Breast epithelium (tissue), 4 donors: ENCODE data around the gene FHOD1. TPM values are rescaled to one million over a fixed set of nuclear protein-coding genes. Genes with fewer than 3 reads are reported as not detected.

ENCODE experiments used
- DNase-seq, 2 donors: peaks; one replicate each; pipeline ENCODE4 v3.0.0-alpha.2; 2019; ENCODE audit warnings: low spot score in 2 of 2
- H3K27ac ChIP-seq, 2 donors: fragments of 200-600 bp; sonication (generic) in 1 of 2; one replicate each; pipeline ENCODE4 v1.5.1; 2016 to 2019; ENCODE audit warnings: mild to moderate bottlenecking in 1 of 2
- H3K27me3 ChIP-seq, 2 donors: fragments of 200-600 bp; sonication (generic) in 1 of 2; one replicate each; pipeline versions ENCODE4 v1.5.1 to v1.6.0; 2017 to 2019; ENCODE audit warnings: control low read depth in 1 of 2, mild to moderate bottlenecking in 1 of 2
- H3K36me3 ChIP-seq: fragments of 200-600 bp; one replicate; pipeline ENCODE4 v1.5.1; 2019
- H3K4me1 ChIP-seq, 2 donors: fragments of 200-600 bp; sonication (generic); one replicate each; pipeline ENCODE4 v1.5.1; 2016 to 2019; ENCODE audit warnings: control low read depth in 1 of 2
- H3K4me3 ChIP-seq, 3 donors: fragments of 200-600 bp; sonication (generic); 1 replicate in 2 of 3; 2 replicates in 1 of 3; pipeline ENCODE4 v1.5.1; 2016 to 2019; ENCODE audit warnings: mild to moderate bottlenecking in 3 of 3, moderate library complexity in 2 of 3
- H3K9me3 ChIP-seq, 2 donors: fragments of 200-600 bp; sonication (generic) in 1 of 2; one replicate each; pipeline ENCODE4 v1.5.1; 2016 to 2019; ENCODE audit warnings: control low read depth in 1 of 2
- POLR2A ChIP-seq: fragments of 450-650 bp; IDR thresholded peaks from one replicate; pipeline ENCODE4 v1.6.1; 2016; ENCODE audit warnings: antibody characterized with exemption, mild to moderate bottlenecking, moderate library complexity
- POLR2AphosphoS5 ChIP-seq, 3 donors: sonication (generic); formaldehyde crosslinking; IDR thresholded peaks; one replicate each; pipeline ENCODE4 v1.6.1; 2017; ENCODE audit warnings: antibody characterized with exemption in 3 of 3
- intact Hi-C: fragments of 100-400 bp; cut with DNase I; formaldehyde crosslinking; loops from one replicate; pipeline ENCODE4 v1.15.1; 2023; ENCODE audit warnings: low total_unique reads
- total RNA-seq, 3 donors: library from RNA; depleted of rRNA; stranded (reverse); fragments of >200 nt; gene quantifications; one replicate each; pipeline ENCODE4 v1.1.0, GENCODE V29; 2016
- TF ChIP-seq, protein P1 (sequence below), 3 donors: fragments of 450-650 bp; IDR thresholded peaks; one replicate each; pipeline ENCODE4 v1.5.1; 2016 to 2017; ENCODE audit warnings: antibody characterized with exemption in 3 of 3, mild to moderate bottlenecking in 3 of 3, moderate library complexity in 3 of 3

FHOD1 gene
- total RNA-seq, 3 donors from 2014 or later: 19.3 to 25.9 (median 22.6) TPM

DNA sequence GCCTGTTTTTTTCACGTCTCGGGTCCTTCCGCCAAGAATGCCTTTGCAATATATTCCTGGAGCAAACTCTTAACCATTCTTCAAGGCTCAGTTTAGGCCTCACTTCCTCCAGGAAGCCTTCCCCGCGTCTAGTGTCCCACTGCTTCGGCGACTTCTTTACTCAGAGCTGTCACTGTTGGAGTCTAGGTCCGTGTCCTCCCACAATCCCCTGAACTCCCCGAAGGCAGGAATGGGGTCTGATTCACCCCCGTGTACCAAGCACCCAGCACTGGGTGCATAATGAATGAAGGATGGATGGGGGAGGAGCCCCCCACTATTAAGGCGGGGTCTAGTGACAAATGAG is 64.0 kb downstream of the FHOD1 start:
- TF ChIP-seq, protein P1, sequence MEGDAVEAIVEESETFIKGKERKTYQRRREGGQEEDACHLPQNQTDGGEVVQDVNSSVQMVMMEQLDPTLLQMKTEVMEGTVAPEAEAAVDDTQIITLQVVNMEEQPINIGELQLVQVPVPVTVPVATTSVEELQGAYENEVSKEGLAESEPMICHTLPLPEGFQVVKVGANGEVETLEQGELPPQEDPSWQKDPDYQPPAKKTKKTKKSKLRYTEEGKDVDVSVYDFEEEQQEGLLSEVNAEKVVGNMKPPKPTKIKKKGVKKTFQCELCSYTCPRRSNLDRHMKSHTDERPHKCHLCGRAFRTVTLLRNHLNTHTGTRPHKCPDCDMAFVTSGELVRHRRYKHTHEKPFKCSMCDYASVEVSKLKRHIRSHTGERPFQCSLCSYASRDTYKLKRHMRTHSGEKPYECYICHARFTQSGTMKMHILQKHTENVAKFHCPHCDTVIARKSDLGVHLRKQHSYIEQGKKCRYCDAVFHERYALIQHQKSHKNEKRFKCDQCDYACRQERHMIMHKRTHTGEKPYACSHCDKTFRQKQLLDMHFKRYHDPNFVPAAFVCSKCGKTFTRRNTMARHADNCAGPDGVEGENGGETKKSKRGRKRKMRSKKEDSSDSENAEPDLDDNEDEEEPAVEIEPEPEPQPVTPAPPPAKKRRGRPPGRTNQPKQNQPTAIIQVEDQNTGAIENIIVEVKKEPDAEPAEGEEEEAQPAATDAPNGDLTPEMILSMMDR (IDR thresholded peaks at IDR 0.05): no peak
- no peak for TF ChIP-seq POLR2A
- no peak for TF ChIP-seq POLR2AphosphoS5 (IDR thresholded peaks at IDR 0.05)
- H3K36me3 ChIP-seq: no peaks in the 10 kb centered on the region
- DNase-seq: no peak
- no peaks in the 10 kb centered on the region for H3K27me3 ChIP-seq
- no peaks in the 10 kb centered on the region for H3K9me3 ChIP-seq
- H3K4me1 ChIP-seq: peaks cover 7 to 9% of the 10 kb centered on the region in 2 donors
- H3K4me3 ChIP-seq: peak overlapping the region; percentile 76 to 82 (median 78)
- intact Hi-C loops: no loop called here
- H3K27ac ChIP-seq: peak overlapping the region; percentile 99

DNA sequence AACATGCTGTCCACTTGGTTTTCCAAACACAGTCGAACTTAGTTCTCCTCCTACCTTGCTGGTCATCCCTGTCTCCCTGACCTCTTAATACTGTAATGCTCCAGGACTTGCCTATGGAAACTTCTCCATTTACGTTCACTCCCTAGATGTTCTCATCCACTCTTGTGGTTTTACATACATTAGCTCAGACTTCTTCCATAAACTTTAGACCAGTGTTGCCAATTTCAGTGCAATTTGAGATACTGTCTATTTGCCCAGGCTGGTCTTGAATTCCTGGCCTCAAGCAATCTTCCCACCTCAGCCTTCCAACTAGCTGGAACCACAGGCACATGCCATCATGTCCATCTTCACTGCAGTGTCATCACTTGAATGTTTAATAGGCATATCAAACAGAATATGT is 65.0 kb downstream of the FHOD1 start:
- H3K27ac ChIP-seq: no peak overlapping the region
- intact Hi-C loops: no loop called here
- H3K27me3 ChIP-seq: no peaks in the 10 kb centered on the region
- no peaks in the 10 kb centered on the region for H3K36me3 ChIP-seq
- DNase-seq: no peak
- H3K4me1 ChIP-seq: peaks cover 7 to 14% of the 10 kb centered on the region in 2 donors
- TF ChIP-seq POLR2AphosphoS5 (IDR thresholded peaks at IDR 0.05): no peak
- TF ChIP-seq POLR2A: no peak
- TF ChIP-seq, protein P1 (IDR thresholded peaks at IDR 0.05): no peak
- H3K4me3 ChIP-seq: no peak overlapping the region
- no peaks in the 10 kb centered on the region for H3K9me3 ChIP-seq

DNA sequence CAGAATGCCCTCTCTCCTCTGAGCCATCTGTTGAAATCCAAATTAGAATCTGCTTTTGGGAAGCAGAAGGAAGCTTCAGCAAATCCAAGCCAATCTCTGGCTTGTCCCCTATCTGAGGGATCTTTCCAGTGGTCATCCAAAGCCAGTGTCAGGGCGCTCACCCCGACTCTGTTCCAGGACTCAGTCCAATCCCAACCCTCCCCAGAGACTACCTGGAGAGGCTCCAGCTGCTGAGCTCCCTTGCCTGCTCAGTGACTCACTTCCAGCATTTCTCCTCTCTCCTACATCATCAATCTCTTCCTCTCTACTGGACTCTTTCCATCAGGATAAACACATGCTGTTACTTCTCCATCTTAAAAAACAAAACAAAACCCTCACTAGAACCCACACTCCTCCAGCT is 65.9 kb downstream of the FHOD1 start:
- no peak for DNase-seq

DNA sequence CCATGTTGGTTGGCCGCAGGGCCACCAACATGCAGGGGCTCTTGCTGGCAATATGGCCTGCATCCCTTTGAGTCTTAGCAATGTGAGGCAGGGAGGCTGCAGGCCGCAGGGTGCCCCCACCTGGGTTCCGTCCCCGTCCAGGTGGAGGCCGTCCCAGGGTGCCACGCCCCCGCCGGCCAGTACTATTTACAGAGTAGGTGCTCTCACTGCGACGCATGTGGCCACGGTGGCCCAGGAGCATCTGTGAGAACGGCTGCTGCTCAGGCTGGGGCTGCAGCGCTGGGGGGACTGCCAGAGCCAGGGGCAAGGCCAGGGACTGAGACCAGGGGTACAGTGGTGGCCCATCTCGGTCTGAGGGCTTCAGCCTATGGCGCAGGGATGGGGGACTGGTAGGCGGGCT is 67.1 kb downstream of the FHOD1 start:
- Histone ChIP-seq H3K27ac (no peak overlapping the region), H3K4me3 (no peak overlapping the region), H3K36me3 (no peaks in the 10 kb centered on the region), H3K4me1 (peaks cover 4 to 14% of the 10 kb centered on the region in 2 donors), H3K9me3 (no peaks in the 10 kb centered on the region), H3K27me3 (no peaks in the 10 kb centered on the region)
- no peak for DNase-seq
- TF ChIP-seq POLR2AphosphoS5 (IDR thresholded peaks at IDR 0.05): no peak
- no peak for TF ChIP-seq POLR2A
- TF ChIP-seq, protein P1 (IDR thresholded peaks at IDR 0.05): no peak
- intact Hi-C loops: no loop called here

More for the DNA sequence above, 65.9 kb downstream of the FHOD1 start:
- intact Hi-C loops: loop anchor here (1.0 kb wide), 1 partner anchor 28 kb away; no protein-coding TSS in a partner anchor
- Histone ChIP-seq H3K4me1 (peaks cover 7 to 14% of the 10 kb centered on the region in 2 donors), H3K27ac (peak overlapping the region in 1 of 2 donors; percentile 82), H3K9me3 (no peaks in the 10 kb centered on the region), H3K27me3 (no peaks in the 10 kb centered on the region), H3K4me3 (no peak overlapping the region), H3K36me3 (no peaks in the 10 kb centered on the region)
- TF ChIP-seq, protein P1 (IDR thresholded peaks at IDR 0.05): no peak
- TF ChIP-seq POLR2AphosphoS5 (IDR thresholded peaks at IDR 0.05): no peak
- no peak for TF ChIP-seq POLR2A

DNA sequence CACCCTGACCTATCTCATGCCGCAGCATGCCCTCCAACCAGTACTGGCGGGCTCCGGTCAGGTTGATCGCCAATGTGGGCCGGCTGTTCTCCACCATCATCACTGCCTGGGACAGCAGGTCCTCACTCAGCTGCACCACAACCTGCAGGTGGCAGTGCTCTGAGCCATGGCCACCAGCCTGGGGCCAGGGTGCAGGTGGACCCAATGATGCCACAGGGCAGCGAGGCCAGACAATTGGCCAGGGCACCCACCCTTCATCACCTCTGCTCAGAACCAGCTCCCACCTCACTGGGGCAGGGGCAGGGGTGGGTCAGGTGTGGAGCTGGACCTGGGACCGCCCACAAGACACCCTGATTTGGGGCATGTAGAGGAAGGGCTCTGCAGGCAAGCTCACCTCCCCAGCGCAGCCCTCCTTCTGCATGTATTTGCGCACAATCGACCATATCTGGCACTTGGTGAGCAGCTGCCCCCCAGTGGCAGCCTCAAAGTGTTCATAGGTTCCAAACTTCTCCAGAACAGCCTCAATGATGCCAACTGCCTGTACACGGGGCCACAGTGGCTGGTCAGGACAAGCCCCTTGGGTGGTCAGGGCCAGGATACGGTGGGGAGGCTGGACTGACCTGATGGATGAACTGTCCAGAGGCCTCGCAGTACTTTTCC is 67.7 kb downstream of the FHOD1 start:
- Histone ChIP-seq H3K27me3 (no peaks in the 10 kb centered on the region), H3K9me3 (no peaks in the 10 kb centered on the region), H3K4me3 (no peak overlapping the region), H3K27ac (peak overlapping the region in 1 of 2 donors; percentile 76), H3K36me3 (no peaks in the 10 kb centered on the region), H3K4me1 (peaks cover 3 to 11% of the 10 kb centered on the region in 2 donors)
- intact Hi-C loops: loop anchor here (10.0 kb wide), 1 partner anchor 235 kb away; the partner anchor contains the start of gene ZDHHC1
- no peak for TF ChIP-seq POLR2A
- no peak for TF ChIP-seq POLR2AphosphoS5 (IDR thresholded peaks at IDR 0.05)
- TF ChIP-seq, protein P1 (IDR thresholded peaks at IDR 0.05): no peak
- no peak for DNase-seq

Other genes with a start within 250 kb of the FHOD1 start
- gene CBFB, start 218.3 kb downstream of the FHOD1 start, total RNA-seq: 10 to 100 TPM; 48.5 to 69.1 (median 52.3) TPM
- gene PHAF1, start 137.5 kb downstream of the FHOD1 start, total RNA-seq: 10 to 100 TPM; 17.8 to 31.8 (median 27.1) TPM
- gene B3GNT9, start 96.5 kb downstream of the FHOD1 start, total RNA-seq: 10 to 100 TPM in 2 of 3 donors, 1 to 10 TPM in 1; 7.8 to 13.3 (median 11.1) TPM
- 10 to 100 TPM; 35.1 to 42.6 (median 36.4) TPM for gene TRADD, start 87.6 kb downstream of the FHOD1 start, total RNA-seq
- gene FBXL8, start 87.5 kb downstream of the FHOD1 start, total RNA-seq: 10 to 100 TPM; 19.5 to 60.0 (median 40.1) TPM
- gene HSF4, start 82.7 kb downstream of the FHOD1 start, total RNA-seq: 100 to 1,000 TPM in 1 of 3 donors, 10 to 100 TPM in 2; 46.9 to 113 (median 62.5) TPM
- 10 to 100 TPM; 39.7 to 87.7 (median 45.9) TPM for gene NOL3, start 76.9 kb downstream of the FHOD1 start, total RNA-seq
- gene MATCAP1, start 63.5 kb downstream of the FHOD1 start, total RNA-seq: 10 to 100 TPM; 10.9 to 13.4 (median 11.6) TPM
- 1 to 10 TPM; 1.1 to 3.6 (median 2.2) TPM for gene EXOC3L1, start 57.3 kb downstream of the FHOD1 start, total RNA-seq
- 10 to 100 TPM; 74.1 to 86.9 (median 76.1) TPM for gene E2F4, start 55.3 kb downstream of the FHOD1 start, total RNA-seq
- gene ELMO3, start 48.4 kb downstream of the FHOD1 start, total RNA-seq: 10 to 100 TPM in 2 of 3 donors, 1 to 10 TPM in 1; 1.1 to 35.0 (median 19.7) TPM
- 10 to 100 TPM; 35.2 to 46.2 (median 44.2) TPM for gene TMEM208, start 20.4 kb downstream of the FHOD1 start, total RNA-seq
- gene SLC9A5, start 1.5 kb upstream of the FHOD1 start, total RNA-seq: 1 to 10 TPM in 2 of 3 donors, under 1 TPM in 1; 0.96 to 2.3 (median 1.3) TPM
- gene PLEKHG4, start 32.1 kb upstream of the FHOD1 start, total RNA-seq: 10 to 100 TPM; 15.0 to 26.2 (median 19.8) TPM
- gene KCTD19, start 79.3 kb upstream of the FHOD1 start, total RNA-seq: 1 to 10 TPM in 1 of 3 donors, not detected in 2; 1.0 TPM
- gene LRRC36, start 79.3 kb upstream of the FHOD1 start, total RNA-seq: 1 to 10 TPM in 1 of 3 donors, under 1 TPM in 2; 0.16 to 3.3 (median 0.59) TPM
- 1 to 10 TPM; 1.3 to 6.9 (median 3.6) TPM for gene TPPP3, start 146.0 kb upstream of the FHOD1 start, total RNA-seq
- gene ZDHHC1, start 169.0 kb upstream of the FHOD1 start, total RNA-seq: 10 to 100 TPM; 17.4 to 20.3 (median 19.3) TPM
- 10 to 100 TPM in 2 of 3 donors, under 1 TPM in 1; 0.32 to 66.9 (median 10.2) TPM for gene HSD11B2, start 183.6 kb upstream of the FHOD1 start, total RNA-seq
- 100 to 1,000 TPM; 101 to 122 (median 104) TPM for gene ATP6V0D1, start 233.7 kb upstream of the FHOD1 start, total RNA-seq
- not detected for gene AGRP, start 236.1 kb upstream of the FHOD1 start, total RNA-seq